ENCODE results near the gene ANKRD42.

- TF ChIP-seq POLR2A (IDR thresholded peaks at IDR 0.05; ENCODE audit: low read depth, low read length) (no peak), POLR2AphosphoS5 (IDR thresholded peaks at IDR 0.05; ENCODE audit: low read depth, low read length) (no peak), TAF1 (IDR thresholded peaks at IDR 0.05; ENCODE audit: low read depth, low read length) (no peak), POU2F2 (IDR thresholded peaks at IDR 0.05; ENCODE audit: low read depth, low read length) (no peak), PAX5 (IDR thresholded peaks at IDR 0.05; ENCODE audit: insufficient read depth, low read length, severe bottlenecking) (no peak)
Observed at GRCh38 chr11:83235825-83236224, 42.3 kb downstream of the ANKRD42 start.

All from GM12891 (cell line).